Duodenal mucosa (tissue), 2 donors: ENCODE results near the gene PSD.
A peak's percentile ranks its signal among the peaks of the same experiment; 100 is the strongest.

Source experiments
- H3K27ac ChIP-seq: one replicate; pipeline ENCODE4 v1.7.0; 2013; ENCODE audit warnings: low read depth, low read length
- H3K27me3 ChIP-seq, 2 donors: one replicate each; pipeline ENCODE4 v1.7.0; 2013; ENCODE audit warnings: low read length in 2 of 2, control low read depth in 1 of 2; ENCODE audit not compliant: insufficient read depth in 2 of 2, control insufficient read depth in 1 of 2
- H3K36me3 ChIP-seq, 2 donors: one replicate each; pipeline ENCODE4 v1.7.0; 2013; ENCODE audit warnings: low read length in 2 of 2, control low read depth in 1 of 2; ENCODE audit not compliant: insufficient read depth in 2 of 2, control insufficient read depth in 1 of 2
- H3K4me1 ChIP-seq, 2 donors: one replicate each; pipeline ENCODE4 v1.7.0; 2013; ENCODE audit warnings: low read length in 2 of 2, control low read depth in 1 of 2; ENCODE audit not compliant: insufficient read depth in 2 of 2, control insufficient read depth in 1 of 2
- H3K4me3 ChIP-seq, 2 donors: one replicate each; pipeline ENCODE4 v1.7.0; 2013; ENCODE audit warnings: low read length in 2 of 2, low read depth in 1 of 2
- H3K9ac ChIP-seq, 2 donors: one replicate each; pipeline ENCODE4 v1.7.0; 2013; ENCODE audit warnings: low read length in 2 of 2, low read depth in 1 of 2
- H3K9me3 ChIP-seq, 2 donors: one replicate each; pipeline ENCODE4 v1.7.0; 2013; ENCODE audit warnings: low read length in 2 of 2, control low read depth in 1 of 2; ENCODE audit not compliant: control insufficient read depth in 1 of 2

Gene PSD

DNA sequence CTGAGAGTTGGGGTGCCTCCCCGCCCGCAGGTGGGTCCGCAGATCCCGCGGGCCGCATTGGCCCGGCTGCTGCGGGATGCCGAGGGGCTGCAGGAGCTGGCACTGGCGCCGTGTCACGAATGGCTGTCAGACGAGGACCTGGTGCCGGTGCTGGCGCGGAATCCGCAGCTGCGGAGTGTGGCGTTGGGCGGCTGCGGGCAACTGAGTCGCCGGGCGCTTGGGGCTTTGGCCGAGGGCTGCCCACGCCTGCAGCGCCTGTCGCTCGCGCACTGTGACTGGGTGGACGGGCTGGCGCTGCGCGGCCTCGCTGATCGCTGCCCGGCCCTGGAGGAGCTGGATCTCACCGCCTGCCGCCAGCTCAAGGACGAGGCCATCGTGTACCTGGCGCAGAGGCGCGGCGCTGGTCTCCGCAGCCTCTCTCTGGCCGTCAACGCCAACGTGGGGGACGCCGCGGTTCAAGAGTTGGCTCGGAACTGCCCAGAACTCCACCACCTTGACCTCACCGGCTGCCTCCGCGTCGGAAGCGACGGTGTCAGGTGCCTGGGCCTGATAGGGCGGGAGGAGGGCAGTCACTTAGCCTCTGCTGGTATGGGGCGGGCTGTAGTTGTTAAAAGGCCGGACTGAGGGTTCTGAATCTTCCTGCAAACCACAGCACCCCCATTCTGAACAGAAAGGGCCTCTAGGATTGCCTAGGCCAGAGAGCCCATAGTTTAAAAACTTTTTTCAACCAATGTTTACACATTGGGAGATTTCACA is 3.4 kb upstream of the PSD start:
- H3K27ac ChIP-seq, result peak overlapping the region; percentile 78
- peaks cover 9 to 25% of the 10 kb centered on the region in 2 donors for H3K36me3 ChIP-seq
- H3K27me3 ChIP-seq, result peaks cover 7 to 11% of the 10 kb centered on the region in 2 donors
- peaks cover 32 to 35% of the 10 kb centered on the region in 2 donors for H3K4me1 ChIP-seq
- no peaks in the 10 kb centered on the region for H3K9me3 ChIP-seq
- peak overlapping the region; percentile 64 to 89 for H3K9ac ChIP-seq
- peak overlapping the region; percentile 77 to 93 for H3K4me3 ChIP-seq

DNA sequence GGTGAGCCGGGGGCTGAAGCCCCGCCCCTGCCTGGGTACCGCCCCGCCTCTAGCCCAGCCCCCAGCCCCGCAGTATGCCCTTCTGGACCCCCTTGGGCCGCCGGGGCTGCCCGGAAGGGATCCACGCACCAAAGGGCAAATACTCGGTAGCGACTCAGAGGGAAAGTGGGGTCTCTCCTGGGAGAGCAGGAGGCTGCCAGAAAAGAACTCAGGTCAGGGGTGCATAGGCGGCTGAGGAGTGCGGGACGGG is 2.8 kb upstream of the PSD start:
- Histone ChIP-seq H3K4me1 (peaks cover 32 to 35% of the 10 kb centered on the region in 2 donors), H3K27ac (peak overlapping the region; percentile 78), H3K9ac (peak overlapping the region; percentile 64 to 89)

DNA sequence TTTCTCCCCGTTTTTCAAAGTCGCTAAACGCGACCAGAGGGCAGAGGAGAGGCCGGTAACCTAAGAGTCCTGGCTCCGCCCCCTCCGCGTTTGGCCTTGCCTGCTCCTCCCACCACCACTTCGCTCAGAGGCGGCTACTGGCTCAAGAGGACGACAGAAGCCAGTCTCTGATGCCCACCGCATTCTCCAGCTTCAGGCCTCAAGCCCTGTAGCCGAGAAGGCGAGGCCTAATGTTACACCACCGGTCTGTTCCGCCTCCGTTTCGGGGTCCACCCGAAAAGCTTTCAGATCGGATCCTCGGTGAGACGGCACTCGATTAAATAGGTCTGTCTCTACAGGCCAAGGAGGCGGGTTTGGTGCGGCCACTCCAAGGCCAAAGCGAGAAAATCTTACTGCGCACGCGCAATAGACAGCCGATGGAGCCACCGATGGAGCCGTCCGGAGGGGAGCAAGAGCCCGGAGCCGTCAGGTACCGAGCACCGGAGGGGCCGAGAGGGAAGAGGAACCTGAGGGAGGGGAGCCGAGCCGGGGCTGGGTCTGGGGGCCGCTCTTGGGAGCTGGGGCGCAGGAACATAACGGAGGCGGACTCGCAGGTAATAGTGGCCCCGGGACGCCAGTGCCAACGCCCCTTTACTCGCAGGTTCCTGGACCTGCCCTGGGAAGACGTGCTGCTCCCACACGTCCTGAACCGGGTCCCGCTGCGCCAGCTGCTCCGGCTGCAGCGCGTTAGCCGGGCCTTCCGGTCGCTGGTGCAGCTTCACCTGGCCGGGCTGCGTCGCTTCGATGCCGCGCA is 2.3 kb upstream of the PSD start, which contains the start of gene FBXL15:
FBXL15 (plus strand) TSS at position 123 of the 793 bp plus-strand sequence; CDS start at position 417, 294 bp downstream.
- Histone ChIP-seq H3K36me3 (peaks cover 9 to 20% of the 10 kb centered on the region in 2 donors), H3K9ac (peak within 1 kb of the TSS; percentile 64 to 89), H3K27me3 (peaks cover 7 to 11% of the 10 kb centered on the region in 2 donors), H3K9me3 (no peaks in the 10 kb centered on the region), H3K4me3 (peak within 1 kb of the TSS; percentile 77 to 93), H3K27ac (peak within 1 kb of the TSS; percentile 78), H3K4me1 (peaks cover 32 to 35% of the 10 kb centered on the region in 2 donors)

More for the DNA sequence above, 2.8 kb upstream of the PSD start:
- Histone ChIP-seq H3K27me3 (peaks cover 7 to 11% of the 10 kb centered on the region in 2 donors), H3K36me3 (peaks cover 9 to 25% of the 10 kb centered on the region in 2 donors), H3K9me3 (no peaks in the 10 kb centered on the region), H3K4me3 (peak overlapping the region; percentile 77 to 93)

GRCh38 chr10:102420181-102420713 is 1.7 kb upstream of the PSD start:
- Histone ChIP-seq H3K9ac (peak overlapping the region; percentile 64 to 89), H3K27ac (no peak overlapping the region), H3K4me1 (peaks cover 32 to 35% of the 10 kb centered on the region in 2 donors)

GRCh38 chr10:102419269-102420180 is 940 bp upstream of the PSD start:
- Histone ChIP-seq H3K4me3 (peak overlapping the region; percentile 77 to 93), H3K36me3 (peaks cover 9 to 12% of the 10 kb centered on the region in 2 donors), H3K9ac (peak overlapping the region in 1 of 2 donors; percentile 64), H3K4me1 (peaks cover 32 to 35% of the 10 kb centered on the region in 2 donors), H3K27me3 (peaks cover 7 to 11% of the 10 kb centered on the region in 2 donors), H3K27ac (no peak overlapping the region), H3K9me3 (no peaks in the 10 kb centered on the region)

More at GRCh38 chr10:102420181-102420713, 1.7 kb upstream of the PSD start:
- Histone ChIP-seq H3K36me3 (peaks cover 9 to 18% of the 10 kb centered on the region in 2 donors), H3K4me3 (peak overlapping the region; percentile 77 to 93), H3K27me3 (peaks cover 7 to 11% of the 10 kb centered on the region in 2 donors), H3K9me3 (no peaks in the 10 kb centered on the region)

DNA sequence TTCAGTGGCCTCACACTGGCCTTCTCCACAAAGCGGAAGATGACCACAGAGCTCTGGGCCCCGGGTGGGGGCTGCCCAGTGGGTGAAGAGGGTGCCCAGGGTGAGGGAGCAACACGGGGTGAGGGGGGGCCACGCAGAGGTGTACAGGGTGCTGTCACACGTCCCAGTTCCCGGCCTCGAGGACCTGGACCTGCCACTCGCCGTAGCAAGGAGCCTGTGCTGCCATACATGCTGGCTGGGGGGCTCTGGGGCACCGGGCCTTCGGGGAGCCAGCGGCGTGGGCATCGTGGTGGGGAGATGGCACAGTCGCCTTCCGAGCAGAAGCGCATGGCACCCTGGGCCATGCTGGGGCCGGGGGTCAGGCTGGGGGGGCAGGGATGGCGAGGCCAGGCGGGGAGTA is 1.9 kb downstream of the PSD start:
- no peak overlapping the region for H3K9ac ChIP-seq
- no peaks in the 10 kb centered on the region for H3K9me3 ChIP-seq
- H3K4me3 ChIP-seq, result no peak overlapping the region
- peaks cover 16% of the 10 kb centered on the region in 2 donors for H3K4me1 ChIP-seq
- H3K27me3 ChIP-seq, result peaks cover 20 to 28% of the 10 kb centered on the region in 2 donors
- H3K36me3 ChIP-seq, result no peaks in the 10 kb centered on the region
- no peak overlapping the region for H3K27ac ChIP-seq

DNA sequence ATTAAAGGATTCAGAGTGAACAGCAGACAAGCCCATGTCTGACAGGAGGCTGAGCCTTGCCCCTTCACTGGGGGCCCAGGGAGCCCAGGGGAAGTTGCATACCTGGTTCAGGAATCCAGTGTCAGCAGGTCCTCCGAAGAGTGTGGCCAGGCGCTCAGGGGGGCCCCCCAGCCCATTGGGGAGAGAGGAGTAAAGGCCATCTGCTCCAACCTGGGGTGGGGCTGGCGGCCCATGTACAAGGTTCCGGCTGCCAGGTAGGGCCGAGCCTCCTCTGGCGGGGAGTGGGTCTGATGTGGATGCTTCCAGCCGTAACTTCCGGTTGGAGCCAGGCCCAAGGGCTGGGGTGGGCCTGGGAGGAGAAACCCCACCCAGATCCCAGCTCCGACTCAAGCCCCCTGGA is 2.3 kb downstream of the PSD start:
- Histone ChIP-seq H3K27me3 (peaks cover 24 to 32% of the 10 kb centered on the region in 2 donors), H3K4me3 (no peak overlapping the region), H3K9me3 (no peaks in the 10 kb centered on the region), H3K9ac (no peak overlapping the region), H3K36me3 (no peaks in the 10 kb centered on the region), H3K4me1 (peaks cover 16% of the 10 kb centered on the region in 2 donors), H3K27ac (no peak overlapping the region)

- no peaks in the 10 kb centered on the region for H3K36me3 ChIP-seq
- H3K27ac ChIP-seq, result no peak overlapping the region
- peaks cover 15 to 17% of the 10 kb centered on the region in 2 donors for H3K4me1 ChIP-seq
- no peak overlapping the region for H3K9ac ChIP-seq
- no peaks in the 10 kb centered on the region for H3K9me3 ChIP-seq
- no peak overlapping the region for H3K4me3 ChIP-seq
- peaks cover 38 to 48% of the 10 kb centered on the region in 2 donors for H3K27me3 ChIP-seq
Observed at GRCh38 chr10:102414749-102415148, 3.8 kb downstream of the PSD start.

GRCh38 chr10:102413806-102414561 is 4.6 kb downstream of the PSD start:
- Histone ChIP-seq H3K36me3 (no peaks in the 10 kb centered on the region), H3K4me3 (no peak overlapping the region), H3K4me1 (peaks cover 10 to 15% of the 10 kb centered on the region in 2 donors), H3K27ac (no peak overlapping the region), H3K27me3 (peaks cover 43 to 53% of the 10 kb centered on the region in 2 donors), H3K9ac (no peak overlapping the region), H3K9me3 (no peaks in the 10 kb centered on the region)
